GM12878 (cell line): ENCODE measurements around the gene DAGLA. TPM values are rescaled to one million over a fixed set of nuclear protein-coding genes. Genes with fewer than 3 reads are reported as not detected.

Experiments used
- BRCA1 ChIP-seq: IDR thresholded peaks from 2 replicates; pipeline ENCODE4 v1.6.1; 2011; ENCODE audit warnings: low read depth, low read length, improper control_type of control experiment
- EP300 ChIP-seq, 2 experiments: fragments of 150-350 bp in 1 of 2; IDR thresholded peaks; 2 replicates each; pipeline ENCODE4 v1.6.1; 2011 to 2012; ENCODE audit warnings: low read depth in 2 of 2, low read length in 2 of 2, borderline replicate concordance in 1 of 2, improper control_type of control experiment in 1 of 2, inconsistent platforms in 1 of 2; ENCODE audit not compliant: control insufficient read depth in 1 of 2
- JUND ChIP-seq: IDR thresholded peaks from 2 replicates; pipeline ENCODE4 v1.6.1; 2012; ENCODE audit warnings: low read depth, mild to moderate bottlenecking, low read length, improper control_type of control experiment, moderate library complexity
- KDM1A ChIP-seq: fragments of 200-600 bp; sonication (generic); IDR thresholded peaks from 2 replicates; pipeline ENCODE4 v1.6.1; 2016; ENCODE audit warnings: borderline replicate concordance
- MXI1 ChIP-seq: fragments of 150-350 bp; IDR thresholded peaks from 2 replicates; pipeline ENCODE4 v1.6.1; 2011; ENCODE audit warnings: low read depth, mild to moderate bottlenecking, inconsistent platforms, low read length, improper control_type of control experiment
- NRF1 ChIP-seq: conservative IDR thresholded peaks from 2 replicates; pipeline ENCODE4 v1.6.1; 2011; ENCODE audit warnings: mild to moderate bottlenecking, low read depth, low read length, improper control_type of control experiment
- REST ChIP-seq: IDR thresholded peaks from 2 replicates; pipeline ENCODE4 v1.6.1; 2012; ENCODE audit warnings: mild to moderate bottlenecking, low read depth, low read length
- polyA plus RNA-seq, 11 experiments: library from polyadenylated mRNA; depleted of rRNA in 4 of 11; unstranded in 6 of 11; stranded (reverse) in 5 of 11; fragments of >200 nt; fragmentation: Nextera tagmentation in 4 of 11; fragmentation: Illumina TruSeq in 1 of 11; extraction: Ambion mirVana in 4 of 11; extraction: Trizol in 1 of 11; gene quantifications; 1 replicate in 1 of 11; 2 replicates in 10 of 11; pipeline versions ENCODE4 v1.2.1 to v1.2.3, GENCODE V29; 2011 to 2016; ENCODE audit warnings: inconsistent platforms in 2 of 11, missing spikeins in 2 of 11, low read depth in 1 of 11
- total RNA-seq, 4 experiments: library from RNA; depleted of rRNA in 3 of 4; stranded (reverse); fragments of >200 nt in 3 of 4; fragmentation: Illumina TruSeq in 1 of 4; extraction: Trizol in 1 of 4; gene quantifications; 2 replicates each; pipeline versions ENCODE4 v1.2.1 to v1.2.3, GENCODE V29; 2013 to 2021
- TF ChIP-seq, protein P1 (sequence below): fragments of 450-650 bp; IDR thresholded peaks from 2 replicates; pipeline ENCODE4 v1.6.1; 2016; ENCODE audit warnings: mild to moderate bottlenecking, moderate library complexity, borderline replicate concordance
- TF ChIP-seq, protein P2 (sequence below): fragments of 450-650 bp; IDR thresholded peaks from 2 replicates; pipeline ENCODE4 v1.6.1; 2017; ENCODE audit warnings: mild to moderate bottlenecking, moderate library complexity

Gene DAGLA
- total and polyA plus RNA-seq, 10 of the 15 experiments (the other 5 are each of a cell fraction or from before 2014, with no cell fraction given), result 0.05 TPM; not detected in 9

- TF ChIP-seq, protein P1, sequence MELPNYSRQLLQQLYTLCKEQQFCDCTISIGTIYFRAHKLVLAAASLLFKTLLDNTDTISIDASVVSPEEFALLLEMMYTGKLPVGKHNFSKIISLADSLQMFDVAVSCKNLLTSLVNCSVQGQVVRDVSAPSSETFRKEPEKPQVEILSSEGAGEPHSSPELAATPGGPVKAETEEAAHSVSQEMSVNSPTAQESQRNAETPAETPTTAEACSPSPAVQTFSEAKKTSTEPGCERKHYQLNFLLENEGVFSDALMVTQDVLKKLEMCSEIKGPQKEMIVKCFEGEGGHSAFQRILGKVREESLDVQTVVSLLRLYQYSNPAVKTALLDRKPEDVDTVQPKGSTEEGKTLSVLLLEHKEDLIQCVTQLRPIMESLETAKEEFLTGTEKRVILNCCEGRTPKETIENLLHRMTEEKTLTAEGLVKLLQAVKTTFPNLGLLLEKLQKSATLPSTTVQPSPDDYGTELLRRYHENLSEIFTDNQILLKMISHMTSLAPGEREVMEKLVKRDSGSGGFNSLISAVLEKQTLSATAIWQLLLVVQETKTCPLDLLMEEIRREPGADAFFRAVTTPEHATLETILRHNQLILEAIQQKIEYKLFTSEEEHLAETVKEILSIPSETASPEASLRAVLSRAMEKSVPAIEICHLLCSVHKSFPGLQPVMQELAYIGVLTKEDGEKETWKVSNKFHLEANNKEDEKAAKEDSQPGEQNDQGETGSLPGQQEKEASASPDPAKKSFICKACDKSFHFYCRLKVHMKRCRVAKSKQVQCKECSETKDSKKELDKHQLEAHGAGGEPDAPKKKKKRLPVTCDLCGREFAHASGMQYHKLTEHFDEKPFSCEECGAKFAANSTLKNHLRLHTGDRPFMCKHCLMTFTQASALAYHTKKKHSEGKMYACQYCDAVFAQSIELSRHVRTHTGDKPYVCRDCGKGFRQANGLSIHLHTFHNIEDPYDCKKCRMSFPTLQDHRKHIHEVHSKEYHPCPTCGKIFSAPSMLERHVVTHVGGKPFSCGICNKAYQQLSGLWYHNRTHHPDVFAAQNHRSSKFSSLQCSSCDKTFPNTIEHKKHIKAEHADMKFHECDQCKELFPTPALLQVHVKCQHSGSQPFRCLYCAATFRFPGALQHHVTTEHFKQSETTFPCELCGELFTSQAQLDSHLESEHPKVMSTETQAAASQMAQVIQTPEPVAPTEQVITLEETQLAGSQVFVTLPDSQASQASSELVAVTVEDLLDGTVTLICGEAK, result no peak
- TF ChIP-seq JUND, result no peak
- TF ChIP-seq EP300 (IDR thresholded peaks at IDR 0.05; ENCODE audit: borderline replicate concordance in 1 of 2, control insufficient read depth in 1 of 2, low read depth in 2 of 2, low read length in 2 of 2), result no peak
- no peak for TF ChIP-seq NRF1
- TF ChIP-seq KDM1A, result no peak
- no peak for TF ChIP-seq REST
- TF ChIP-seq BRCA1, result no peak
- TF ChIP-seq, protein P2, sequence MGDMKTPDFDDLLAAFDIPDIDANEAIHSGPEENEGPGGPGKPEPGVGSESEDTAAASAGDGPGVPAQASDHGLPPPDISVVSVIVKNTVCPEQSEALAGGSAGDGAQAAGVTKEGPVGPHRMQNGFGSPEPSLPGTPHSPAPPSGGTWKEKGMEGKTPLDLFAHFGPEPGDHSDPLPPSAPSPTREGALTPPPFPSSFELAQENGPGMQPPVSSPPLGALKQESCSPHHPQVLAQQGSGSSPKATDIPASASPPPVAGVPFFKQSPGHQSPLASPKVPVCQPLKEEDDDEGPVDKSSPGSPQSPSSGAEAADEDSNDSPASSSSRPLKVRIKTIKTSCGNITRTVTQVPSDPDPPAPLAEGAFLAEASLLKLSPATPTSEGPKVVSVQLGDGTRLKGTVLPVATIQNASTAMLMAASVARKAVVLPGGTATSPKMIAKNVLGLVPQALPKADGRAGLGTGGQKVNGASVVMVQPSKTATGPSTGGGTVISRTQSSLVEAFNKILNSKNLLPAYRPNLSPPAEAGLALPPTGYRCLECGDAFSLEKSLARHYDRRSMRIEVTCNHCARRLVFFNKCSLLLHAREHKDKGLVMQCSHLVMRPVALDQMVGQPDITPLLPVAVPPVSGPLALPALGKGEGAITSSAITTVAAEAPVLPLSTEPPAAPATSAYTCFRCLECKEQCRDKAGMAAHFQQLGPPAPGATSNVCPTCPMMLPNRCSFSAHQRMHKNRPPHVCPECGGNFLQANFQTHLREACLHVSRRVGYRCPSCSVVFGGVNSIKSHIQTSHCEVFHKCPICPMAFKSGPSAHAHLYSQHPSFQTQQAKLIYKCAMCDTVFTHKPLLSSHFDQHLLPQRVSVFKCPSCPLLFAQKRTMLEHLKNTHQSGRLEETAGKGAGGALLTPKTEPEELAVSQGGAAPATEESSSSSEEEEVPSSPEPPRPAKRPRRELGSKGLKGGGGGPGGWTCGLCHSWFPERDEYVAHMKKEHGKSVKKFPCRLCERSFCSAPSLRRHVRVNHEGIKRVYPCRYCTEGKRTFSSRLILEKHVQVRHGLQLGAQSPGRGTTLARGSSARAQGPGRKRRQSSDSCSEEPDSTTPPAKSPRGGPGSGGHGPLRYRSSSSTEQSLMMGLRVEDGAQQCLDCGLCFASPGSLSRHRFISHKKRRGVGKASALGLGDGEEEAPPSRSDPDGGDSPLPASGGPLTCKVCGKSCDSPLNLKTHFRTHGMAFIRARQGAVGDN, result no peak
- TF ChIP-seq MXI1, result no peak
Measured at GRCh38 chr11:61733120-61733978, 53.2 kb downstream of the DAGLA start (continued).
